Liver (tissue), 3 donors: ENCODE results near the gene ATP12A.
A peak's percentile ranks its signal among the peaks of the same experiment; 100 is the strongest.

ENCODE experiments used
- EGR1 ChIP-seq, 2 donors: IDR thresholded peaks; 2 replicates each; pipeline ENCODE4 v1.6.1; 2016 to 2018; ENCODE audit warnings: antibody characterized with exemption in 2 of 2, low read depth in 2 of 2
- FOXA1 ChIP-seq: IDR thresholded peaks from 2 replicates; pipeline ENCODE4 v1.6.1; 2016; ENCODE audit warnings: antibody characterized with exemption
- GABPA ChIP-seq, 2 donors: IDR thresholded peaks in 1 of 2; conservative IDR thresholded peaks in 1 of 2; 2 replicates each; pipeline ENCODE4 v1.6.1; 2016; ENCODE audit warnings: antibody characterized with exemption in 2 of 2, mild to moderate bottlenecking in 1 of 2, moderate library complexity in 1 of 2
- JUND ChIP-seq, 2 donors: IDR thresholded peaks; 2 replicates each; pipeline ENCODE4 v1.6.1; 2016; ENCODE audit warnings: antibody characterized with exemption in 2 of 2
- NR2F2 ChIP-seq: IDR thresholded peaks from 2 replicates; pipeline ENCODE4 v1.6.1; 2016; ENCODE audit warnings: antibody characterized with exemption
- RAD21 ChIP-seq, 2 donors: IDR thresholded peaks; 2 replicates each; pipeline ENCODE4 v1.6.1; 2016; ENCODE audit warnings: antibody characterized with exemption in 2 of 2, mild to moderate bottlenecking in 2 of 2
- RXRA ChIP-seq, 2 donors: IDR thresholded peaks; 2 replicates each; pipeline ENCODE4 v1.6.1; 2017 to 2018; ENCODE audit warnings: antibody characterized with exemption in 2 of 2, mild to moderate bottlenecking in 1 of 2
- SP1 ChIP-seq: IDR thresholded peaks from 2 replicates; pipeline ENCODE4 v1.6.1; 2018; ENCODE audit warnings: antibody characterized with exemption, mild to moderate bottlenecking
- TAF1 ChIP-seq: conservative IDR thresholded peaks from 2 replicates; pipeline ENCODE4 v1.6.1; 2016; ENCODE audit warnings: antibody characterized with exemption, mild to moderate bottlenecking
- YY1 ChIP-seq: IDR thresholded peaks from 2 replicates; pipeline ENCODE4 v1.6.1; 2016; ENCODE audit warnings: antibody characterized with exemption, mild to moderate bottlenecking
- TF ChIP-seq, protein P1 (sequence below): fragments of 150-350 bp; IDR thresholded peaks from 2 replicates; pipeline ENCODE4 v1.5.1; 2017; ENCODE audit warnings: improper control_type of control experiment, low read depth, low read length; ENCODE audit not compliant: missing input control
- TF ChIP-seq, protein P2 (sequence below): IDR thresholded peaks from 2 replicates; pipeline ENCODE4 v1.6.1; 2016; ENCODE audit warnings: antibody characterized with exemption
- TF ChIP-seq, protein P3 (sequence below): IDR thresholded peaks from 2 replicates; pipeline ENCODE4 v1.6.1; 2016; ENCODE audit warnings: antibody characterized with exemption
- TF ChIP-seq, protein P4 (sequence below): IDR thresholded peaks from 2 replicates; pipeline ENCODE4 v1.6.1; 2016; ENCODE audit warnings: antibody characterized with exemption, mild to moderate bottlenecking
- donor health status: healthy.
- donor health status: healthy.

DNA sequence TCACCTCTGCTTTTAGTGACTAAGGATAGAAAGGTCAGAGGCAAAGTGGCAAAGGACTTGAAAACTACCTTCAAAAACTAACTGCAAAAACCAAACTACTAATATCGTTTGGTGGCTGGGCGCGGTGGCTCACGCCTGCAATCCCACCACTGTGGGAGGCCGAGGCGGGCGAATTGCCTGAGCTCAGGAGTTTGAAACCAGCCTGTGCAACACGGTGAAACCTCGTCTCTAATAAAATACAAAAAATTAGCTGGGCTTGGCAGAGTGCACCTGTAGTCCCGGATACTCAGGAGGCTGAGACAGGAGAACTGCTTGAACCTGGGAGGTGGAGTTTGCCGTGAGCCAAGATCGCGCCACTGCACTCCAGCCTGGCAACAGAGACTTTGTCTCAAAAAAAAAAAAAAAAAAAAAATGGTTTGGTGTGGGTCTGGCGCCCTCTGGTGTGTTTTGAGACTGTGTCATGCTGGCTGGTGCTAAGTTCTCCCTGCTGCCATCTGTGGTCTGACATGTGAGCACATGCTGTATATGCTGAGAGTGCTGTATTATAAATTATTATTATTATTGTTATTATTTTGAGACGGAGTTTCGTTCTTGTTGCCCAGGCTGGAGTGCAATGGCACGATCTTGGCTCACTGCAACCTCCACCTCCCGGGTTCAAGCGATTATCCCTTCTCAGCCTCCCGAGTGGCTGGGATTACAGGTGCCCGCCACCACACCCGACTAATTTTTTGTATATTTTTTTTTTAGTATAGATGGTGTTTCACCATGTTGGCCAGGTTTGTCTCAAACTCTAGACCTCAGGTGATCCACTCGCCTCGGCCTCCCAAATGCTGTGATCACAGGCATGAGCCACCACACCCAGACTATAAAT, 47.8 kb downstream of the ATP12A start:
- TF ChIP-seq, protein P1, sequence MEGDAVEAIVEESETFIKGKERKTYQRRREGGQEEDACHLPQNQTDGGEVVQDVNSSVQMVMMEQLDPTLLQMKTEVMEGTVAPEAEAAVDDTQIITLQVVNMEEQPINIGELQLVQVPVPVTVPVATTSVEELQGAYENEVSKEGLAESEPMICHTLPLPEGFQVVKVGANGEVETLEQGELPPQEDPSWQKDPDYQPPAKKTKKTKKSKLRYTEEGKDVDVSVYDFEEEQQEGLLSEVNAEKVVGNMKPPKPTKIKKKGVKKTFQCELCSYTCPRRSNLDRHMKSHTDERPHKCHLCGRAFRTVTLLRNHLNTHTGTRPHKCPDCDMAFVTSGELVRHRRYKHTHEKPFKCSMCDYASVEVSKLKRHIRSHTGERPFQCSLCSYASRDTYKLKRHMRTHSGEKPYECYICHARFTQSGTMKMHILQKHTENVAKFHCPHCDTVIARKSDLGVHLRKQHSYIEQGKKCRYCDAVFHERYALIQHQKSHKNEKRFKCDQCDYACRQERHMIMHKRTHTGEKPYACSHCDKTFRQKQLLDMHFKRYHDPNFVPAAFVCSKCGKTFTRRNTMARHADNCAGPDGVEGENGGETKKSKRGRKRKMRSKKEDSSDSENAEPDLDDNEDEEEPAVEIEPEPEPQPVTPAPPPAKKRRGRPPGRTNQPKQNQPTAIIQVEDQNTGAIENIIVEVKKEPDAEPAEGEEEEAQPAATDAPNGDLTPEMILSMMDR, result peak; percentile 86
- TF ChIP-seq, protein P2, sequence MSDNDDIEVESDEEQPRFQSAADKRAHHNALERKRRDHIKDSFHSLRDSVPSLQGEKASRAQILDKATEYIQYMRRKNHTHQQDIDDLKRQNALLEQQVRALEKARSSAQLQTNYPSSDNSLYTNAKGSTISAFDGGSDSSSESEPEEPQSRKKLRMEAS, result no peak
- TF ChIP-seq, protein P3, sequence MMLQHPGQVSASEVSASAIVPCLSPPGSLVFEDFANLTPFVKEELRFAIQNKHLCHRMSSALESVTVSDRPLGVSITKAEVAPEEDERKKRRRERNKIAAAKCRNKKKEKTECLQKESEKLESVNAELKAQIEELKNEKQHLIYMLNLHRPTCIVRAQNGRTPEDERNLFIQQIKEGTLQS, result no peak
- TF ChIP-seq EGR1 (IDR thresholded peaks at IDR 0.05; ENCODE audit: low read depth in 2 of 2) (no peak), TAF1 (no peak), GABPA (IDR thresholded peaks at IDR 0.05 in 1 of 2, conservative IDR thresholded peaks at IDR 0.05 in 1 of 2) (no peak), YY1 (no peak), JUND (IDR thresholded peaks at IDR 0.05) (no peak), SP1 (no peak), RAD21 (IDR thresholded peaks at IDR 0.05) (peak; percentile 88 to 89), NR2F2 (no peak), RXRA (IDR thresholded peaks at IDR 0.05) (no peak), FOXA1 (no peak)
- TF ChIP-seq, protein P4, sequence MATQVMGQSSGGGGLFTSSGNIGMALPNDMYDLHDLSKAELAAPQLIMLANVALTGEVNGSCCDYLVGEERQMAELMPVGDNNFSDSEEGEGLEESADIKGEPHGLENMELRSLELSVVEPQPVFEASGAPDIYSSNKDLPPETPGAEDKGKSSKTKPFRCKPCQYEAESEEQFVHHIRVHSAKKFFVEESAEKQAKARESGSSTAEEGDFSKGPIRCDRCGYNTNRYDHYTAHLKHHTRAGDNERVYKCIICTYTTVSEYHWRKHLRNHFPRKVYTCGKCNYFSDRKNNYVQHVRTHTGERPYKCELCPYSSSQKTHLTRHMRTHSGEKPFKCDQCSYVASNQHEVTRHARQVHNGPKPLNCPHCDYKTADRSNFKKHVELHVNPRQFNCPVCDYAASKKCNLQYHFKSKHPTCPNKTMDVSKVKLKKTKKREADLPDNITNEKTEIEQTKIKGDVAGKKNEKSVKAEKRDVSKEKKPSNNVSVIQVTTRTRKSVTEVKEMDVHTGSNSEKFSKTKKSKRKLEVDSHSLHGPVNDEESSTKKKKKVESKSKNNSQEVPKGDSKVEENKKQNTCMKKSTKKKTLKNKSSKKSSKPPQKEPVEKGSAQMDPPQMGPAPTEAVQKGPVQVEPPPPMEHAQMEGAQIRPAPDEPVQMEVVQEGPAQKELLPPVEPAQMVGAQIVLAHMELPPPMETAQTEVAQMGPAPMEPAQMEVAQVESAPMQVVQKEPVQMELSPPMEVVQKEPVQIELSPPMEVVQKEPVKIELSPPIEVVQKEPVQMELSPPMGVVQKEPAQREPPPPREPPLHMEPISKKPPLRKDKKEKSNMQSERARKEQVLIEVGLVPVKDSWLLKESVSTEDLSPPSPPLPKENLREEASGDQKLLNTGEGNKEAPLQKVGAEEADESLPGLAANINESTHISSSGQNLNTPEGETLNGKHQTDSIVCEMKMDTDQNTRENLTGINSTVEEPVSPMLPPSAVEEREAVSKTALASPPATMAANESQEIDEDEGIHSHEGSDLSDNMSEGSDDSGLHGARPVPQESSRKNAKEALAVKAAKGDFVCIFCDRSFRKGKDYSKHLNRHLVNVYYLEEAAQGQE, result no peak
